GM21528 (cell line): ENCODE data around the gene PLXNB3.

Experiments used
- ATAC-seq: cut with Tn5 transposase; IDR thresholded peaks from one replicate; pipeline ENCODE4 v1.9.1; 2021; ENCODE audit warnings: mild to moderate bottlenecking, moderate library complexity; ENCODE audit not compliant: unreplicated experiment, low FRiP score

PLXNB3 gene

GRCh38 chrX:153750127-153750774, 13.8 kb upstream of the PLXNB3 start:
- ATAC-seq: no peak

- ATAC-seq: no peak
Observed at GRCh38 chrX:153755136-153755535, 8.9 kb upstream of the PLXNB3 start.

GRCh38 chrX:153761863-153762262, 2.2 kb upstream of the PLXNB3 start:
- ATAC-seq: no peak

- ATAC-seq: no peak
Observed at GRCh38 chrX:153762626-153763173, 1.3 kb upstream of the PLXNB3 start.

- ATAC-seq: no peak
Observed at GRCh38 chrX:153763298-153763932, 634 bp upstream of the PLXNB3 start.

- no peak for ATAC-seq
Observed at GRCh38 chrX:153764786-153765137, 713 bp downstream of the PLXNB3 start.

- ATAC-seq: no peak
Observed at GRCh38 chrX:153765138-153766079, 1.4 kb downstream of the PLXNB3 start.

GRCh38 chrX:153766098-153766817, 2.2 kb downstream of the PLXNB3 start:
- ATAC-seq: no peak

- ATAC-seq: no peak
Observed at GRCh38 chrX:153766871-153767673, 3.0 kb downstream of the PLXNB3 start.

GRCh38 chrX:153767674-153768055, 3.6 kb downstream of the PLXNB3 start:
- no peak for ATAC-seq

- ATAC-seq: no peak
Observed at GRCh38 chrX:153768311-153769157, 4.5 kb downstream of the PLXNB3 start.

- no peak for ATAC-seq
Observed at GRCh38 chrX:153769158-153769864, 5.3 kb downstream of the PLXNB3 start.

- ATAC-seq: no peak
Observed at GRCh38 chrX:153769865-153770600, 6.0 kb downstream of the PLXNB3 start.

GRCh38 chrX:153770601-153771414, 6.8 kb downstream of the PLXNB3 start:
- no peak for ATAC-seq

GRCh38 chrX:153771415-153772315, 7.6 kb downstream of the PLXNB3 start:
- ATAC-seq: no peak
